Activated CD4-positive, alpha-beta T cell treated with anti-CD3 and anti-CD28 coated beads for 36 hours (primary cell): ENCODE data around the gene YTHDC2. TPM values are rescaled to one million over a fixed set of nuclear protein-coding genes. Genes with fewer than 3 reads are reported as not detected.

Source experiments
- ATAC-seq: fragments of 200-7000 bp; cut with Tn5 transposase; one replicate; pipeline ENCODE4 v1.10.0; 2021; ENCODE audit warnings: mild to moderate bottlenecking, moderate library complexity
- CTCF ChIA-PET: fragments of 350-600 bp; sonication (Branson Sonifier 250); formaldehyde crosslinking; loops from one replicate; lab custom pipeline; 2021; ENCODE audit warnings: antibody characterized with exemption; lab: Charles Lee
- POLR2A ChIA-PET: fragments of 350-600 bp; sonication (Branson Sonifier 250); formaldehyde crosslinking; loops from one replicate; lab custom pipeline; 2021; ENCODE audit warnings: antibody characterized with exemption, inconsistent platforms; lab: Charles Lee
- DNase-seq: peaks from one replicate; pipeline ENCODE4 v3.0.0-alpha.2; 2020
- H3K27ac Mint-ChIP-seq: one replicate; pipeline ENCODE4 v1.8.0; 2021; ENCODE audit warnings: mixed read lengths
- H3K27me3 Mint-ChIP-seq: one replicate; pipeline ENCODE4 v1.8.0; 2021; ENCODE audit warnings: mixed read lengths
- H3K36me3 Mint-ChIP-seq: one replicate; pipeline ENCODE4 v1.8.0; 2021; ENCODE audit warnings: low read depth, mixed read lengths
- H3K4me1 Mint-ChIP-seq: one replicate; pipeline ENCODE4 v1.8.0; 2021; ENCODE audit warnings: mixed read lengths
- H3K4me3 Mint-ChIP-seq: one replicate; pipeline ENCODE4 v1.8.0; 2021; ENCODE audit warnings: mild to moderate bottlenecking, moderate library complexity, mixed read lengths
- H3K9me3 Mint-ChIP-seq: one replicate; pipeline ENCODE4 v1.8.0; 2021; ENCODE audit warnings: low read depth, mixed read lengths
- intact Hi-C, 2 experiments: fragments of 100-400 bp; cut with DNase I in 1 of 2; cut with micrococcal nuclease in 1 of 2; formaldehyde crosslinking; loops; one replicate each; pipeline versions ENCODE4 v1.14.2 to v1.15.1; 2022 to 2024; cut with DNase I, micrococcal nuclease
- total RNA-seq, 2 experiments: library from RNA; stranded (reverse); gene quantifications; one replicate each; pipeline ENCODE4 v1.2.3, GENCODE V29; 2021

Gene YTHDC2
- total RNA-seq, 2 experiments from 2014 or later, result 19.0 to 28.7 TPM

DNA sequence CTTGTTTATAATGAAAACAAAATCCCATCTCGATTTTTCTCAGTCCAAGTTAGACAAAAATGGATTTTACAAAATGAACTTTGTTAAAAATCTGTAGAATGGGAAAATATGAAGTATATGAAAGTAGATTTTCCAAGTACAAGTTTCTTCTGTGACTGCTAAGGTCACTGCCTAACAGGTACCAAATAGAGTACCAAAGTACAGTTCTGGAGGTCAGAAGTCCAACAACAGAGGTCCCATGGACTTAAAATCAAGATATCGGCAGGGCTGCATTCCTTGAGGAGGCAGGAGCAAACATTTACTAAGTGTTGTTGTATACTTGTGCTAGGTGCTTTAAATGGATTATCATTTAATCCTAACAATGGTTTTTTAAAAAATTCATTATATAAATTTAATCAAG, 5.9 kb downstream of the YTHDC2 start:
- no peak overlapping the region for H3K4me3 Mint-ChIP-seq
- peaks cover 62% of the 10 kb centered on the region for H3K4me1 Mint-ChIP-seq
- ATAC-seq (no peak), DNase-seq (no peak)
- H3K27ac Mint-ChIP-seq, result no peak overlapping the region
- POLR2A ChIA-PET, result no interaction called here
- H3K9me3 Mint-ChIP-seq, result peaks cover 3% of the 10 kb centered on the region
- no peaks in the 10 kb centered on the region for H3K27me3 Mint-ChIP-seq
- peaks cover 29% of the 10 kb centered on the region for H3K36me3 Mint-ChIP-seq
- intact Hi-C loops, result loop anchor here in 1 of 2 experiments (10.0 kb wide), 1 partner anchor 1355 kb away; no protein-coding TSS in a partner anchor
- CTCF ChIA-PET, result no interaction called here

DNA sequence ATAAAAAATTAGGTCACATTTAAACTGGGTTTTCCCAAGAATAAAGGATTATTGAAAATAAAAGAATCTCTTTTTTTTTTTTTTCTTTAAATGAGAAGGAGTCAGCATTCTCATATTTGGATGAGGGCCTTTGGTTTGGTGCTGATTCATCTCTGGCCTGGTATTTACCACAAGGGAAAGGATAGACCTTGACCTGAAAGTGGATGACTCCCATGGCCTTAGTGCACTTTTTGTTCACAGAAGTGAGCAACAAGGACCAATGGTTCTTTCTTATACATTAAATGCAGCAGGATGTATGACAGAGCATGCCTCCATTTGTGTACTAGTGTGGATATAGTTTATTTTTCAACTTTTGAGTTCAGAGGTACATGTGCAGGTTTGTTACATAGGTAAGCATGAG, 6.9 kb downstream of the YTHDC2 start:
- intact Hi-C loops, result loop anchor here in 1 of 2 experiments (5.0 kb wide), 1 partner anchor 598 kb away; the partner anchor contains the start of gene REEP5
- peaks cover 29% of the 10 kb centered on the region for H3K36me3 Mint-ChIP-seq
- DNase-seq (peak; percentile 52), ATAC-seq (peak; percentile 88)
- POLR2A ChIA-PET, result no interaction called here
- H3K9me3 Mint-ChIP-seq, result peaks cover 3% of the 10 kb centered on the region
- no peaks in the 10 kb centered on the region for H3K27me3 Mint-ChIP-seq
- peaks cover 62% of the 10 kb centered on the region for H3K4me1 Mint-ChIP-seq
- CTCF ChIA-PET, result no interaction called here
- no peak overlapping the region for H3K27ac Mint-ChIP-seq
- H3K4me3 Mint-ChIP-seq, result no peak overlapping the region

DNA sequence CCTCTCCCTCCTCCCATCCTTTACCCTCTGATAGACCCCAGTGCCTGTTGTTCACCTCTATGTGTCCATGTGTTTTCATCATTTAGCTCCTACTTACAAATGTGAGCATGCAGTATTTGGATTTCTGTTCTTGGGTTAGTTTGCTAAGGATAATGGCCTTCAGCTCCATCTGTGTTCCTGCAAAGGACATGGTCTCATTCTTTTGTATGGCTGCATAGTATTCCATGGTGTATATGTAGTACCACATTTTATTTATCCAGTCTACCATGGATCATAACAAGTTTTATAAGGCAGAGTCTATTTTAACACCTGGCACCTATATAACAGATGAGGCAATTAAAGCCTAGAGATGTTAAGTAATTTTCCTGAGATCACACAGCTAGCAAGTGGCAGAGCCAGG, 7.4 kb downstream of the YTHDC2 start:
- Mint-ChIP-seq H3K27ac (peak overlapping the region; percentile 26), H3K9me3 (peaks cover 3% of the 10 kb centered on the region), H3K4me3 (no peak overlapping the region), H3K27me3 (no peaks in the 10 kb centered on the region), H3K4me1 (peaks cover 59% of the 10 kb centered on the region), H3K36me3 (peaks cover 27% of the 10 kb centered on the region)
- ATAC-seq (no peak), DNase-seq (no peak)
- POLR2A ChIA-PET, result no interaction called here
- intact Hi-C loops, result loop anchor here in 1 of 2 experiments (5.0 kb wide), 1 partner anchor 599 kb away; the partner anchor contains the start of gene REEP5
- CTCF ChIA-PET, result interaction anchor here (0.6 to 0.9 kb wide), 2 partner anchors 10 to 32 kb away, joined by 3 read pairs; no protein-coding TSS in a partner anchor

DNA sequence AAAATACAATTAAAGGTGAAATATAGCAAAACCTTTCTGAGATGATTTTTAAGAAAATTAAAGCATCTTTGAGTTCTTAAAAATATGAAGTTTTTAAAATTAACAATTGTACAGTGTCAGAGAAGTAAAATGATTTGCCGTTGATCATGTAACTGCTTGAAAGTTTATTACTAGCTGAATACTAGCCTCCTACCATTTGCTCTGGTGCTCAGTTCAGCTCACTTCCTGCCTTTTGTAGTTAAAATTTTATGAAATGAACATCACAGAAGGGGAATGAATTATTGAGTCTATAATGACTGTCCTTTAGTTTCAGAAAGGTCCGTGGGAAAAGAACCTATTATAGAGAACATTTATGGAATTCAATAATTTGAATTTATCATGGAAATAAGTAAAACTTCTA, 9.7 kb downstream of the YTHDC2 start:
- no peak overlapping the region for H3K4me3 Mint-ChIP-seq
- ChIA-PET POLR2A (no interaction called here), CTCF (interaction anchor here (1.1 to 1.7 kb wide), 3 partner anchors 10 to 675 kb away, joined by 3 to 4 read pairs (median 3); partner anchors contain the start of gene YTHDC2)
- H3K9me3 Mint-ChIP-seq, result peaks cover 3% of the 10 kb centered on the region
- no peaks in the 10 kb centered on the region for H3K27me3 Mint-ChIP-seq
- peaks cover 48% of the 10 kb centered on the region for H3K4me1 Mint-ChIP-seq
- ATAC-seq, result no peak
- no peak overlapping the region for H3K27ac Mint-ChIP-seq
- peaks cover 25% of the 10 kb centered on the region for H3K36me3 Mint-ChIP-seq
- no peak for DNase-seq
- intact Hi-C loops, result loop anchor here in 1 of 2 experiments (5.0 kb wide), 1 partner anchor 601 kb away; the partner anchor contains the start of gene REEP5

DNA sequence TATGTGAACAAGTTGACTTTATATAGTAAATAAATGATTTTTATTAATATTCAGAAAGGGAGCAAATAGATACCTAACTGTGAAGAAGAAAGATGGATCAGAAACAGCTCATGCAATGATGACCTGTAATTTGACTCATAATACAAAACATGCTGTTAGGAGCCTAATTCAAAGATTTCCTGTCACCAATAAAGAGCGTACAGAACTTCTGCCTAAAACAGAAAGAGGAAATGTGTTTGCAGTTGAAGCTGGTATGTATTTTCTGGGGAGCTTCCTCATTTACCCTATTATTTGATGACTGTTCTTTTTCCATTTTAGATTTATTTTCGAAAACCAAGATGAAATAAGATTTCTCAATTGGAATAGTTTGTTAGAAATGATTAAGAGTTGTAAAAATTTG, 11.4 kb downstream of the YTHDC2 start:
- Mint-ChIP-seq H3K27me3 (no peaks in the 10 kb centered on the region), H3K4me3 (no peak overlapping the region), H3K36me3 (peaks cover 29% of the 10 kb centered on the region), H3K27ac (no peak overlapping the region), H3K9me3 (peaks cover 3% of the 10 kb centered on the region), H3K4me1 (peaks cover 40% of the 10 kb centered on the region)
- intact Hi-C loops, result loop anchor here in 1 of 2 experiments (5.0 kb wide), 1 partner anchor 603 kb away; the partner anchor contains the start of gene REEP5
- ATAC-seq (peak; percentile 72), DNase-seq (no peak)
- CTCF ChIA-PET, result interaction anchor here (0.6 to 0.8 kb wide), 3 partner anchors 9 to 519 kb away, joined by 3 to 5 read pairs (median 3); no protein-coding TSS in a partner anchor
- POLR2A ChIA-PET, result no interaction called here

DNA sequence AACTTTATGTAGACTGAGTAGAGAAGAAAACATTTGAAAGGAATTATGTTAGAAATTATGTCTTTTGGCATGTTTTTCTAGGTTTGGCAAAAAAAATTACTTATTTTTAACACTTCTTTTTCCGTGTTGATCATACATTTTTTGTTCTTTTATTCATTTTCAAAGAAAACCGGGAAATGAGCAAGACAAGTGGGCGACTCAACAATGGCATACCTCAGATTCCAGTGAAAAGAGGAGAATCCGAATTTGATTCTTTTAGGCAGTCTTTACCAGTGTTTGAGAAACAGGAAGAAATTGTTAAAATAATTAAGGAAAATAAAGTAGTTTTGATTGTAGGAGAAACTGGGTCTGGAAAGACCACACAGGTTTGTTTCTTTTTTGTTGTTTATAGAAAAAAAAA, 12.9 kb downstream of the YTHDC2 start:
- Mint-ChIP-seq H3K27me3 (no peaks in the 10 kb centered on the region), H3K4me3 (no peak overlapping the region), H3K9me3 (peaks cover 9% of the 10 kb centered on the region), H3K4me1 (peaks cover 27% of the 10 kb centered on the region), H3K27ac (no peak overlapping the region), H3K36me3 (peaks cover 34% of the 10 kb centered on the region)
- ATAC-seq (no peak), DNase-seq (no peak)
- CTCF ChIA-PET, result no interaction called here
- POLR2A ChIA-PET, result no interaction called here
- intact Hi-C loops, result no loop called here

DNA sequence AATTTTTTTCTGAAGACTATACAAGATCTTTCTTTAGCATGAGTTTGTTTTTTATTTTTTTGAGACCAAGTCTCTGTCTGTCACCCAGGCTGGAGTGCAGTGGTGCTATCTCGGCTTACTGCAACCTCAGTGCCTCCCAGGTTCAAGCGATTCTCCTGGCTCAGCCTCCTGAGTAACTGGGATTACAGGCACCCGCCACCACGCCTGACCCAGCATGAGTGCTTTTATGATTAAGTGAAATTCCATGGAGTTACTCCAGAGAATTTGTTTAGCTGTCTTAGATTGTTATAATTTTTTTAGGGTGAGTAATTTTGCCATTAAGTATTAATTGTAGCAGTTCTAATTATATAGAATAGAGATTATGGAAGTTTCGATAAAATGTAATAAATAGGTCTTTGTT, 14.3 kb downstream of the YTHDC2 start:
- H3K9me3 Mint-ChIP-seq, result peaks cover 9% of the 10 kb centered on the region
- no peak for DNase-seq
- ChIA-PET POLR2A (no interaction called here), CTCF (no interaction called here)
- peaks cover 21% of the 10 kb centered on the region for H3K4me1 Mint-ChIP-seq
- H3K27me3 Mint-ChIP-seq, result no peaks in the 10 kb centered on the region
- intact Hi-C loops, result no loop called here
- H3K36me3 Mint-ChIP-seq, result peaks cover 41% of the 10 kb centered on the region
- H3K27ac Mint-ChIP-seq, result no peak overlapping the region
- no peak overlapping the region for H3K4me3 Mint-ChIP-seq
- ATAC-seq, result no peak

DNA sequence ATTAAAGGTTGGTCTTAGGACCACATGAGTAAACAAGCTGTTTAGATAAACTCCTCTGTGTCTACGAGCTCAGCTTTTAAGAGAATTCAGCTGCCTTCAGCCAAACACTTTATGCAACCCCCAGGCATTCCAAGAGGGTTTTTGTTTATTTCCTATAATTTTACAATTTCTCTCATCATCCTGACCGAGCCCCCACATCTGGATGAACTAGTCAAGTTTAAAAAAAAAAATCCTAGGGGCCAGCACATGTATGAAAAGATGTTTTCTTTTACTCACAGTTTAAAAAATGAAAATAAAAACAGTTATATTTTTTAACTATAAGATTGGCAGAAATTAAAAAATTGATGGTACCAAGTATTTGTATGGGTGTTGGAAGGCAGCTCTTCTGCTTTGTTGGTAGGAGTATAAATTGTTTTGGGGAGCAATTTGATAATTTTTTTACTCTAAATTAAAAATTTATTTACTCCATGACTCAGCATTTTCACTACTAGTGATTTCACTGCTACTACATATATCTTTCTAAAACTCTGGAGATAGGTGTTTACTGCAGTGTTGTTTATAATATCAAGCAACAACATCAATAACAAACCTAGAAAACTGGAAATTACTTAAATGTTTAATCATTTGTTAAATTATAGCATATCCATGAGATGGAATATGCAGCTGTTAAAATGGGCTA, 18.1 kb downstream of the YTHDC2 start:
- intact Hi-C loops, result no loop called here
- DNase-seq (no peak), ATAC-seq (no peak)
- Mint-ChIP-seq H3K27me3 (no peaks in the 10 kb centered on the region), H3K4me3 (no peak overlapping the region), H3K36me3 (peaks cover 52% of the 10 kb centered on the region), H3K27ac (no peak overlapping the region), H3K4me1 (peaks cover 1% of the 10 kb centered on the region), H3K9me3 (peaks cover 9% of the 10 kb centered on the region)
- POLR2A ChIA-PET, result no interaction called here
- CTCF ChIA-PET, result no interaction called here

DNA sequence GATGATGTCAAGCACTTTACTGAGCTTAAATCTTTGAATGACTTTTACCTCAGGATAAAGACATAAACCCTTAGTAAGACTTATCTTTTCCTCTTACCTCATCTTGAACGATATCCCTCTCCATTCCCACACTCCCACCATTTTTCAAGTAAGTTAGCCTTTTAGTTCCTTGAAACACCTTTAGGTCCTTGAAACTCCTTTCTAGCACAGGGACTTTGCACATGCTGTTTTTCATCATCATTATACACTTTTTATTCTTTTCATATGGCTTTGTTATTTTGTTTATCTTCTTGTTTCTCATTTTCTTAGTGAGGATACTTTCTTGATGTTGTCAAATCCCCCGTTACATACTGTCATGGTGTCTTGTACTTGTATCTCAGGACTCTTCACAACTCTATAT, 24.8 kb downstream of the YTHDC2 start:
- CTCF ChIA-PET, result interaction anchor here (0.6 to 1.0 kb wide), 4 partner anchors 16 to 924 kb away, joined by 3 to 4 read pairs (median 3); no protein-coding TSS in a partner anchor
- DNase-seq (no peak), ATAC-seq (no peak)
- Mint-ChIP-seq H3K36me3 (peaks cover 39% of the 10 kb centered on the region), H3K9me3 (no peaks in the 10 kb centered on the region), H3K27me3 (no peaks in the 10 kb centered on the region), H3K4me3 (no peak overlapping the region), H3K4me1 (no peaks in the 10 kb centered on the region), H3K27ac (peak overlapping the region; percentile 43)
- POLR2A ChIA-PET, result no interaction called here
- intact Hi-C loops, result no loop called here

DNA sequence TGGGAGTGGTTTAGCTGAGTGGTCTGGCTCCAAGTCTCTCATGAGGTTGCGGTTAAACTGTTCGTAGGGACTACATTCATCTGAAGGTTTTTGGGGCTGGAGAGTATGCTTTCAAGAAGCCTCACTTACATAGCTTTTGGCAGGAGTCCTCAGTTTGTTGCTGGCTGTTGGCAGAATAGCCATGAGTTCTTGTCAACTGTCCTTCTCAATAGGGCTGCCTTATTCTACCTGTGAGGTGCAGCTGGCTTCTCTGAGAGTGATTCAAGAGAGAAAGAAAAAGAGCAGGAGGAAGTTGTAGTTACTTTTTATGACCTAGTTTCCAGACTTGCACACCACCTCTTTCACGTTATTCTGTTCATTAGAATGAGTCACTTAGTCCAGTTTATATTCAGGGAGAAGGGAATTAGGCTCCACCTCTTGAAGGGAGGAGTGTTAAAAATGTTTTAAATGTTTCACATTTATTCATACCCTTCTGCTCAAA, 33.2 kb downstream of the YTHDC2 start:
- peak; percentile 51 for ATAC-seq
- POLR2A ChIA-PET, result no interaction called here
- Mint-ChIP-seq H3K27me3 (no peaks in the 10 kb centered on the region), H3K4me1 (peaks cover 11% of the 10 kb centered on the region), H3K4me3 (no peak overlapping the region), H3K9me3 (no peaks in the 10 kb centered on the region), H3K27ac (no peak overlapping the region), H3K36me3 (peaks cover 45% of the 10 kb centered on the region)
- intact Hi-C loops, result no loop called here
- CTCF ChIA-PET, result no interaction called here
- no peak for DNase-seq

DNA sequence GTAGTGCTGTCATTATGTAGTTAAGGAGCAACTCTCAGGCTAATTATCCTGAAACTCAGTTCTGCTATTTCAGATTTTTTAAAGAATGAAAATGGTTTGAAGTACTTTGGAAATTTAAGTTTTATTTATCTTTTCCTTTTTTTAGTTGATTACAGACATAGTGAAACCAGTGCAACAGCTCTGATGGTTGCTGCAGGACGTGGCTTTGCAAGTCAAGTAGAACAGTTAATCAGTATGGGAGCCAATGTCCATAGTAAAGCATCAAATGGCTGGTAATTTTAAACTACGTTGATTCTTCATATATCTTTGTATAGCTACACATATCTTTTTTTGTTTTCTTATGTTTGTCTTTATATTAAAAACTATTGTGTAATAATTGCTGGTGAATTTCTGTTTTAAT, 34.9 kb downstream of the YTHDC2 start:
- ChIA-PET CTCF (interaction anchor here (0.6 kb wide), 1 partner anchor 23 kb away, joined by 3 read pairs; no protein-coding TSS in a partner anchor), POLR2A (no interaction called here)
- Mint-ChIP-seq H3K4me1 (peaks cover 11% of the 10 kb centered on the region), H3K36me3 (peaks cover 47% of the 10 kb centered on the region), H3K27ac (no peak overlapping the region), H3K9me3 (no peaks in the 10 kb centered on the region), H3K27me3 (no peaks in the 10 kb centered on the region), H3K4me3 (no peak overlapping the region)
- no peak for ATAC-seq
- intact Hi-C loops, result no loop called here
- DNase-seq, result no peak

DNA sequence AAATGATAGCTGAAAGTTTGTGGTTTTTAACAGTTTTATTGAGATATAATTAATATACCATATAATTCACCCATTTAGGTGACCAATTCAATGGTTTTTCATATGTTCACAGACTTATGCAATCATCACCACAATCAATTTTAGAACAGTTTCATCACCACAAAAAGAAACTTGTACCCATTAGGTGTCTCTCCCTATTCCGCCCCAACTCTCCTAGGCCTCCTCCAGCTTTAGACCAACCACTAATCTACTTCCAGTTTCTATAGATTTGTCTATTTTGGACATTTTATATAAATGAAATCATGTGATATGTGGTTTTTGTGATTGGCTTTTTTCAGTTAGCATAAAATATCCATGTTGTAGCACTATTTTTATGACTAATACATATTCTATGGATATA, 38.6 kb downstream of the YTHDC2 start:
- Mint-ChIP-seq H3K4me3 (no peak overlapping the region), H3K9me3 (no peaks in the 10 kb centered on the region), H3K27ac (no peak overlapping the region), H3K4me1 (peaks cover 1% of the 10 kb centered on the region), H3K36me3 (peaks cover 52% of the 10 kb centered on the region), H3K27me3 (no peaks in the 10 kb centered on the region)
- ChIA-PET CTCF (no interaction called here), POLR2A (interaction anchor here (0.6 kb wide), 1 partner anchor 27 kb away, joined by 4 read pairs; no protein-coding TSS in a partner anchor)
- DNase-seq (no peak), ATAC-seq (no peak)
- intact Hi-C loops, result no loop called here
